ENCODE data around the gene C1orf52.

Gene C1orf52

DNA sequence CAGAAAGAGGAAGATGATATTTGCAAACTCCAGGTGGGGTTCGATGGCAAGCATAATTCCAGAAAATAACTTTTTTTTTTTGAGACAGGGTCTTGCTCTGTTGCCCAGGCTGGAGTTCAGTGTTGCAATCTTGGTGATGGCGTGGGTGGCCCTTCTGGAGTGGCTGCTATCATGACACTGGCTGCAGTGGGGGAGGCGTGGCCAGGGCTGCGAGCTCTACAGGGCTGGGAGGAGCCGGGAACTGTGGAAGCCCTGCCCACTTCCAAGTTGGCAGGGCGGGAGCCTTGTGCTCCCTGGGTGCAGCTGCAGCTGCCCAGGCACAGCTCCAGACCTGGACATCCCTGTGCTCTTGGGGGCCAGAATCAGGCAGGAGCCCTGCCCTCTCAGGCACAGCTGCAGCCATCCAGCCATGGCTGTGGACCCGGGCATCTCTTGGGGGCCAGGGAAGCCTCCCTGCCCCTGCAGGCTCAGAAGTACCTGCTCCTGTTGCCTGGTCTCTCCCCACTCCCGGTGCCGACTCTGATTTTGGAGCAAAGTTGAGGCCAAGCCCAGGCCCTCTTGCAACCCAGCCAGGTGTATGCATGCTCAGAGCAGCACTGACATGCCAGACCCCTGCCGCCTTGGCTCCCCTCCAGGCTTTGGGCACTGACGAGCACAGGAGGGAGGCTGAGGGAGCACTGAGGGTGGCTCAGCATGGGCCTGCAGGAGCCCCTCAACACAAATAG is 24.2 kb upstream of the C1orf52 start:
- Histone ChIP-seq H3K4me1 (peaks cover 0 to 3% (median 0%) of the 10 kb centered on the region in 4 donors), H3K4me3 (no peak overlapping the region), H3K36me3 (no peaks in the 10 kb centered on the region), H3K9me3 (no peaks in the 10 kb centered on the region), H3K27me3 (no peaks in the 10 kb centered on the region), H3K27ac (no peak overlapping the region)
- intact Hi-C loops (cut with DNase I; ENCODE audit: low total_unique reads), result no loop called here
- TF ChIP-seq, protein P1, sequence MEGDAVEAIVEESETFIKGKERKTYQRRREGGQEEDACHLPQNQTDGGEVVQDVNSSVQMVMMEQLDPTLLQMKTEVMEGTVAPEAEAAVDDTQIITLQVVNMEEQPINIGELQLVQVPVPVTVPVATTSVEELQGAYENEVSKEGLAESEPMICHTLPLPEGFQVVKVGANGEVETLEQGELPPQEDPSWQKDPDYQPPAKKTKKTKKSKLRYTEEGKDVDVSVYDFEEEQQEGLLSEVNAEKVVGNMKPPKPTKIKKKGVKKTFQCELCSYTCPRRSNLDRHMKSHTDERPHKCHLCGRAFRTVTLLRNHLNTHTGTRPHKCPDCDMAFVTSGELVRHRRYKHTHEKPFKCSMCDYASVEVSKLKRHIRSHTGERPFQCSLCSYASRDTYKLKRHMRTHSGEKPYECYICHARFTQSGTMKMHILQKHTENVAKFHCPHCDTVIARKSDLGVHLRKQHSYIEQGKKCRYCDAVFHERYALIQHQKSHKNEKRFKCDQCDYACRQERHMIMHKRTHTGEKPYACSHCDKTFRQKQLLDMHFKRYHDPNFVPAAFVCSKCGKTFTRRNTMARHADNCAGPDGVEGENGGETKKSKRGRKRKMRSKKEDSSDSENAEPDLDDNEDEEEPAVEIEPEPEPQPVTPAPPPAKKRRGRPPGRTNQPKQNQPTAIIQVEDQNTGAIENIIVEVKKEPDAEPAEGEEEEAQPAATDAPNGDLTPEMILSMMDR (IDR thresholded peaks at IDR 0.05), result no peak
- no peak for DNase-seq

DNA sequence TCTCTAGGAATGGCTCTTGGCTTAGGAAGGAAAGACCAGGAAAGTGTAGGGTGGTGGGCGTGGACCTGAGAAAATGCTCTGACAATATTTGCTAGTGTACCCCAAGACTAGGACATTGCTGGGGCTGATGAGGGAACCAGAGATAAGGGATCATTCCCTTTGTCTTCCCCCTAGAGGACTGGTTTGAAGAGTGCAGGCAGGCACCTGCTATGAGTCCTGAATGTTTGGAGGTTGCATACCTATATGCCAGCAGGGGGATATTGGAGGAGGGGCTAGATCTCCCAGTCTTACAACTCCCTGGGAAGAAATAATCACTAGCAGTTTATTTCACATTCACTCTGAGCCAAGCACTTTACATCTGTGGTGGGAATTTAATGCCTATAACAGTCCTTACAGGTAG is 23.0 kb upstream of the C1orf52 start:
- Histone ChIP-seq H3K27ac (no peak overlapping the region), H3K27me3 (no peaks in the 10 kb centered on the region), H3K9me3 (no peaks in the 10 kb centered on the region), H3K4me3 (no peak overlapping the region), H3K4me1 (peaks cover 0 to 3% (median 0%) of the 10 kb centered on the region in 4 donors), H3K36me3 (no peaks in the 10 kb centered on the region)
- intact Hi-C loops (cut with DNase I; ENCODE audit: low total_unique reads), result no loop called here
- TF ChIP-seq, protein P1 (IDR thresholded peaks at IDR 0.05), result no peak
- no peak for DNase-seq

DNA sequence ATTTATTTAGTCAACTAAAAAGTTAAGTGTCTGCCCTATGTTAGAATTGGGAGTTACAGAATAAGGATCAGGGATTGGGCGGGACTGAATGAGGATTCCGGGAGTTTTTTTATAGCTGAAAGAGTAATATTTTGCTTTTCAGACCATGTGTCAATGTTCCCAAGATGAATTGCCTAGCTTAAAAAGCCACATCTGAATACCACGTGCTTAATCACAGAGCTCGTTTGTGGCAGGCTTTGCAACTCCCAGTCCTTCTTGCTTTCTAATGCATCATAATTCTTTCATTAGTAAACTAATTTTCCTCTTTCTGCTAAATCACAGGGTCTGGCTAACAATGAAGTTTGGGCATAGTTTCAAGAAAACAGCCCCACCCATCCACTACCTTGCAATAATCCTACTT is 21.2 kb upstream of the C1orf52 start:
- no peak for DNase-seq
- H3K4me3 ChIP-seq, result no peak overlapping the region
- no peaks in the 10 kb centered on the region for H3K27me3 ChIP-seq
- peaks cover 0 to 3% (median under 1%) of the 10 kb centered on the region in 4 donors for H3K4me1 ChIP-seq
- no peaks in the 10 kb centered on the region for H3K36me3 ChIP-seq
- TF ChIP-seq, protein P1 (IDR thresholded peaks at IDR 0.05), result no peak
- no peak overlapping the region for H3K27ac ChIP-seq
- intact Hi-C loops (cut with DNase I; ENCODE audit: low total_unique reads), result no loop called here
- H3K9me3 ChIP-seq, result no peaks in the 10 kb centered on the region

DNA sequence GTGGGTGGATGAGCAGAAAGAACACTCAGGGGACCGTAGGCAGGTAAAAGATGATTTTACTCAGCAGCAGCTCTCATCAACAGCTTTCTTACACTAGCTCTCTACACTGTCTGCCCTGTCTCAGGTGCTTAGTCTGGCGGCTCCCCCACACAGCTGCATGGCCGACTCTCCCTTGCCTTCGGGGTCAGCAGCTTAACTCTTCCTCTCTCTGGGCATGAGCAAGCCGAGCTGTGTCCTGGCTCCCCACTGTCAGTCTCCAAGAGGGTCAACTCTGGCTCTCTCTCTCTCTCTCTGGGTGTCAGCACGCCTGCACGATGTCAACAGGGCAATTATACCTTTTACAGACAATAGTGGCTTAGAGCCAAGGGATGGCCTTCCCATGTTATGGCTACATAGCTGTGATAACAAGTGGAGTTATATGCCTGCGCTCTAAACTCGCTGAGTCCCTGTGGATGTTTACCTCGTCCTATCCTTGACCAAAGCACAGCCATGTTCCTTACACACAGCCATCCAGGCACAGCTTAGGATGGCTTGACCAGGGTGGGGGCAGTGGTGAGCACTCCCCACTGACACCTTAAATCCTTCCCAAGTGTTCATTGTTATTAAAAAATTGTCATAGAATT is 20.1 kb upstream of the C1orf52 start:
- no peak for DNase-seq
- no peaks in the 10 kb centered on the region for H3K36me3 ChIP-seq
- no peak overlapping the region for H3K4me3 ChIP-seq
- peak overlapping the region; percentile 40 to 52 for H3K27ac ChIP-seq
- H3K9me3 ChIP-seq, result no peaks in the 10 kb centered on the region
- intact Hi-C loops (cut with DNase I; ENCODE audit: low total_unique reads), result no loop called here
- H3K27me3 ChIP-seq, result no peaks in the 10 kb centered on the region
- peaks cover 0 to 11% (median 11%) of the 10 kb centered on the region in 4 donors for H3K4me1 ChIP-seq
- TF ChIP-seq, protein P1 (IDR thresholded peaks at IDR 0.05), result no peak

DNA sequence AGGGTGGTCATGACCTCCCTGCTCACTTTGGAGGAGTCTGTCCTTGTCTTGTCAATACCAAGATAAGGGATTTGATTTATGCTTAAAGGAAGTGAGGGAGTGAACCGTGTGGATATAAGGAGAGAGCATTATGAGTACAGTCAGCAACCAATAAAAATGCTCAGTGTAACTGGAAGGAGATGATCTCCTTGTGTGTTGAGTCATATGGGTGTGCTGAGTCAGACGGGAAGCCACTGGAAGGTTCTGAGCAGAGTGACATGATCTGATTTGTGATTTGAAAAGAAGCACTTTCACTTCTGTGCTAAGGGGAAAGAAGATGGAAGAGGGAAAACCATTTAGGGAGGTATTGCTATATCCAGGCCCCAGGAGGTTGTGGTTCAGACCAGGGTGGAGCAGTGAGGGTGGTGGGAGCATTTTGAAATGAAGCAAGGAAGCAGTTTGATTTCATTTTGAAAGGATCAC is 19.4 kb upstream of the C1orf52 start:
- H3K36me3 ChIP-seq, result no peaks in the 10 kb centered on the region
- no peak overlapping the region for H3K4me3 ChIP-seq
- no peaks in the 10 kb centered on the region for H3K9me3 ChIP-seq
- DNase-seq, result peak in 1 of 2 donors; percentile 65
- TF ChIP-seq, protein P1 (IDR thresholded peaks at IDR 0.05), result no peak
- H3K27me3 ChIP-seq, result no peaks in the 10 kb centered on the region
- intact Hi-C loops (cut with DNase I; ENCODE audit: low total_unique reads), result no loop called here
- peaks cover 0 to 18% (median 18%) of the 10 kb centered on the region in 4 donors for H3K4me1 ChIP-seq
- H3K27ac ChIP-seq, result peak overlapping the region; percentile 40 to 52

Data from tibial artery (tissue), 4 donors.